NCI-H82 (cell line): ENCODE measurements around the gene INAFM2.
A peak's percentile ranks its signal among the peaks of the same experiment; 100 is the strongest.

ENCODE experiments used
- DNase-seq: peaks from one replicate; lab custom pipeline; 2025; lab: John Stamatoyannopoulos, UW

The INAFM2 gene

DNA sequence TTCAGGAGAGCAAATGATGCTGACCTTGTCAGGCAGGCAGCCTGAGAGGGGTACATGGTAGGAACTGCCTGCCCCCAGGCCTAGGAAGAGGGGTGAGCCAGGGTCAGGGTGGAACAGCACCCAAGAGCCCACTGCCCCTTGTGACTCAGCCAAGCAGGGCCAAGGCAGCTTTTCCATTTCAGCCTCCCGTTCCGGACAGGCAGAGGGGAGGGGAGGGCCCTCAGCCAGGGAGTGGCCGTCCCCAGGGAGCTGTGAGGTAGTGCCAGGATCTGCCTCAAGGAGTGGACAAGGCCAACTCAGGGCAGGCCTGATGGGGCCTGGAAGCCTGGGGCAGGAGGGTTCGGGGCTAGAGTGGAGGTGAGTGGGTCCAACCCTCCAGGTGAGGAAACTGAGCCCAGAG is 35.5 kb upstream of the INAFM2 start:
- no peak for DNase-seq

DNA sequence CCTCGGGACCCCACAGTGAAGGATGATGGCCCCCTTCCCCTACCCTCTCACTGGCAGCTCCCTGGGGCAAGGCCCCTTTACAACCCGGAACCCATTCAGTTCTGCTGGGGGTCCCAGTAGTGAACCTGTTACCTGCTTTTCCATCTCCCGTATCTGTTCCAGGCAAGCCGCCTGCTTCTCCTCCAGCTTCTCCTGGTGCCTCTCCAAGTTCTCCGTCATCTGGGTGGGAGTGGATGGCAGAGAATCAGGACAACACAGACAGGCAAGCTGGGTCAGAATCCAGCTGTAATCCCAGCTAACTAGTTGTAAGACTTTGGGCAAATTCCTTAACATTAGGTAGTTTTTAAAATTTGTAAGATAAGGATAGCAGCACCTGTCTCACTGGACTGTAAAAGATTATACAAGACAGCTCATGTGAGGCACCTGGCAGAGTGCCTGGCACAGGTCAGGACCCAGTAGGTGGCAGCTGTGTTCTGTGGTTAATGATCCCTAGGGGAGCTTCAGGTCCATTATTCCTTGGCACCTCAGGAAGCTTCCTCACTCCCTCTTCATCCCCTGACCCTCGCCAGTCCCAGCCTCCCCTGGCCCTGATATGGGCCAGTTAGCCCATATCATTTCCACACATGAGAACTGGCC is 34.2 kb upstream of the INAFM2 start:
- DNase-seq = no peak

DNA sequence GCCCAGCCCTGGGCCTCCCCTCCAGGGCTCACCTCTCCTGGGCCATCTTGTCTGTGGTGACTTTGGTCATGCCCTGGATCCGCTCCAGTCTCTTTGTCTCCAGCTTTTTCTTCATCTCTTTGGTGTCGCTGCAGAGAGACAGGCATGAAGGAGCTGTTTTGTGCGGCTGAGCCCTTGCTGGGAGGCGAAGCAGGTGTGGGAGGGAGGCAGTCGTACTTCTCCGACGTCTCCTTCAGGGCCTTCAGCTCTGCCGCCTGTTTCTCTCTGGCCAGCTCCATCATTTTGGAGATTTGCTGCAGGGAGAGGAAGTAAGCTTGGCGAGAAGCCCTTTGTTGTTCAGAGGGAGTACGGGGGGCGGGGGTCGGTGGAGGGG is 33.0 kb upstream of the INAFM2 start:
- no peak for DNase-seq

DNA sequence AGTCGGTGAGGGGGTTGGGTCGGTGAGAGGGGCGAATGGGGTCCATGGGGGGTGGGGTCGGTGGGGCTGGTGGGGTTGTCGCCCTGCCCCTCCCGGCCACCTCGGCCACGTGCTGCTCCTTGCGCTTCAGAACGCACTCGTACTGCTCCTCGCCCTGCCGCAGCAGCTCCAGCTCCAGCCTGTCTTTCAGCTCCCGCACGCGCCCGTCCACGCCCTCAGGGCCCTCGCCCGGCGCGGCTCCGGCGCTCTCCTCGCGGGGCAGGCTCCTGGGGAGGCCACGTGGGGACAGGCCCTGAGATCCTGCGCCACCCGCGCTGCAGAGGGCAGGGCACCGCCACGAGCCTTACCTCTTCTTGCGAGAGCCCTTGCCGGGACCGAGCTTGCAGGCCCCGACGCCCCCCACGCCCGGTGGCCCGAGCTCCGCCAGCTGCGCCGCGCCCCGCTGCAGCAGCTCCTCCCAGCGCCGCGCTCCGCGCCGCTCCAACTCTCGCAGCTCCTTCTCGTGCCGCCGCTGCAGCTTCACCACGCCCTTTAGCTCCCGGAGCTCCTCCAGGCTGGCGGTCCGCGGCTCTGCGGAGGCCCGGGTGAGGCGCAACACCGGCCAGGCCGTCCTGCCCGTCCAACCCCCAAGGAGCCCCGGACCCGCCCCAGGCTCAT is 32.4 kb upstream of the INAFM2 start:
- DNase-seq = peak; percentile 69

DNA sequence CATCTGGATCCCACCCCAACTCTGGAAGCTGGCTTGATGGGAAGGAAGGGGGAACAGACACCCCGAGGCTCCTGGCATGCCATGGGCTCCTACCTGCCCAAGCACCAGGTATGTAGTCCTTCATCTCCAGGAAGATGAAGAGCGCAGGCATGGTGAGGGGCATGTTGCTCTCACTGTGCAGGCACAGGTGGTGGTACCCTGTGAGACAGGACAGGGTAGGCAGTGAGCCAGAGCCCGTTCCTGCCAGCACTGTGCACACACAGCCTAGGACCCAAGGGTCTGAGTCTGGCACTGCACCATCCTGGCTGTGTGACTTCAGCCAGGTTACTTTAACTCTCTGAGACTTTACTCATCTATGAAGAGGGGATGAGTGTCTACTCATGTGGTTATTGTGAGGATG is 31.2 kb upstream of the INAFM2 start:
- DNase-seq = no peak

DNA sequence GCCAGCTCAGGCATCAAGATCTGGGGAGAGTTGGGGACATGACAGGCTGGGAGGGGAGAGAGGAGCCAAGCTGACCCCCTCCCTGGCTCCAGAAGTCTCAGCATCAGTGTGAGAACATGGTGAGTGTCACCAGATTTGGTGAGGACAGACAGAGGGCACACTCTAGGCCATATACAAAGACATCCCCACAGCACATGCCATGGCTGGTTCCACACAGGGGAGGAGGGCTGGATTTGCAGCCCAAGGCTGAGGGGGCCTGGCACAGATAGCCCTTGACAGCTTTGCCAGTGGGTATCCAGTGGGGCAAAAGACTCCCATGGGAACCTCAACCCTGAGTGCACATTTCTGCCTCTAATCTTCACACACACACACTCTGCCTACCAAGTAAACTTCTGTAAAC is 30.5 kb upstream of the INAFM2 start:
- DNase-seq = no peak

DNA sequence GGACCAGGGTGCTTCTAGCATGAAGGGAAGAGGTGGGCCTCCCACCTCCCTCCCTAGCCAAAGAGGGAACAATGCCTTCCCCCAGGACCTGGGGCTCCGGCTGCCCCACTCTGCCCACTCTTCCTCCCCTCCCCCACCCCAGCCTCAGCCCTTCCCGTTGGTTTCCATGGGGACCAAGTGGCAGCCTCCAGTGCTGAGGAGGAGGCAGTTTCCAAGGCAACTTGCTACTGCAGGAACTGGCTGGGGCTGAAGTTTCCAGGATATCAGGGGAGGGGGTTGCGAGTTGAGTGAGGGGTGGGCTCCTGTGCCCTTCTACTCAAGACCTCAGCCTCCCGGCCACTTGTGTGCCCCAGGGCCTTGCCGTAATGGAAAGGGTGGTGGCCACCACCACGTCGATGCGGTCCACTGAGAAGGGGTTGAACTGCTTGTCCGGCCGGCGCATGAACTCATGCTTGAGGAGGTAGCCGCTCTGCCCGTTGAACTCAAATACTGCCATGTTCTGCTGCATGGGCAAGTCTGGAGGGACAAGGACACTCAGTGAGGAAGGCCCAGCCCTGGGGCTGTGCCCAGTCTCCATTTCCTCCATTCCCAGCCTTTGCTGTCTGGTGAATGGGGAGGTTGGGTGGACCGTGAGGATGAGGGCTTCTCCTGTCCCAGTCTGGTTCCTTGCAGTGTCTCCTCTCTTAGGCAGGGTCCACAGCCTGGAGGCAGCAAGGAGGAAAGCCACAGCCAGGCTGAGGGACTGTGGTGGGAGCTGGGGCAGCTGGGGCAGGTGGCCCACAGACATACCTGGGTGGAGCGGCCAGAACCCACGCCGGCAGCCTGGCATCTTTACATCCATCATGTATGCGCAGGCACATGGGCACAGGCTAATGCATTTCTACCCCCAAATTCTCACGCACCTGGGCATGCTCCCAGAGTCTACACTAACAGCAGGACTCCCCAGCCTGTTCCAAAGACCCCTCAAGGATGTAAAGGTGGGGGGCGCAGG is 29.3 kb upstream of the INAFM2 start:
- no peak for DNase-seq

DNA sequence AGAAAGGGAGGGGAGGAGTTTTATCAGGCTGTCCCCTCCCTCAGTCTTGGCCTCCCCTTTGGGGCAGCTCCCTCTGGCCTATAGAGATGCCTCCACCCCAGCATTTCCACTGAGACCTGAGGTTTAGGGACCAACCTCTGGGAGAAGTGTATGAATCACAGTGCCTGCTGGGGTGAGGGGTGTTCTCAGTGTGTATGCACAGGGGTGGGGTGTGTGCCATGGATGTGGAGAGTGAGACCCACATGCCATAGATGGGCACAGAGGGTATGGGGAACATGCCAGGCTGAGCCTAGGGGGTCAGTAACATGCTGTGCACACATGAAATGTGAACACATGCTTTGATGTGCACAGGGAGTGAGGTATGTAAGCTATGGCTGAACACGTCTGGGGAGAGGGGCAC is 28.2 kb upstream of the INAFM2 start:
- no peak for DNase-seq

DNA sequence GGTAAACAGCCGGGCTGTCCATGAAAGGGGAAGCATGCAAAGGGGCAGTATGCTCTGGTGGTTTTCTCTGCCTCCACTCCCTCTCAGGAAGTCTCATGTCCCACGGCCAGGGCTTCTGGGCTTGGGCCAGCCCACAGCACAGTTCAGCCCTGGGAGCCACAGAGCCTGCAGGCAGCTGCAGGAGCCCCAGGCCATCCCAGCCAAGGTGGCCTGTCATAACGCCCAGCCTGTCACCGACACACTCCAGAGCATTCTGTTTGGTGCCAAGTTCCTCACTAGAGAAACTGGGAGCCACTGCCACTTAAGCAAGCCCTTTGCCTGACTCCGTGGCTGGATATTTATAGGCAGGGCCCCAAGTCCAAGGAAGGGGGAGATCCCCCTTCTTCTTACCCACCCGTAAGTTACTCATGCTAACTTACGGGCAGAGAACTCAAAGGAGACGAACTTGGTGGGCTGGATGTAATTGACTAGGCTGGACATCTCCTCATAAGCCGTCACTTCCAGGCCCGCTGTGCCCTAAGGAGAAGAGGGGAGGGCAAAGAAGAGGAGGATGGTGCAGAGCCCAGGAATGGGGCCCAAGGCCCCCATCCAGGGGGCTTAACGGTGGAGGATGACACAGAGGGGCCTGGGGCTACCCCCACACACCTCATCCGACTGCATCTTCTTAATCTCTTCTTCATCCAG is 27.5 kb upstream of the INAFM2 start:
- peak; percentile 16 for DNase-seq

DNA sequence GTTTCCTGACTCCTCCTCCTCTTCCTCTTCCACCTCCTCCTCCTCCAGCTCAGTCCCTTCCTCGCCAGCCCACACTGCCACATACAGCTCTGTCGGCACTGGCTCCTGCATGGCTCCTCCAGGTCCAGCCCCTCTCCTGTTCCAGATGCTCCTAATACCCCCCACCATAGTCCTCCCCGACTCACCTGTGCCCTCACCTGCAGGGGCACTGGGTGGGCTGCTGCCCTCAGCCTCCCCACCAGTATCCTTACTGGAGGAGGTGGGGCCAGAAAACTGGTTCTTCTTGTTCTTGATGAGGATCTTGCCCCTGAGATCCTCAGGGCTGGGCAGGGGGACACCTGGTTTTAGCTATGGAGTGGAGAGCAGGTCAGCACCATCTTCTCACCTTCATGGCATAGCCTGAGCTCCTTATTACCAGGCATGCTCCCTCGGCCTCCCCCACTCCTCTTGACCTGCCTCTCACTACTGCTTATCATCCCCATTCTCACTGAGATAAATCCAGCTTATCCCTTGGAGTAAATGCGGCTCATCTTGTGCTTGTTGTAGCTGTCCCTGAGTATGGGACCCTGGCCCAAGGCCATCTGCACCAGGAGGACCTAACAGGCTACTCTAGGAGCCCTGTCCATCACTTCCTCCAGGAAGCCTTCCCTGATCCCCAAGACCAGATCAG is 26.8 kb upstream of the INAFM2 start:
- DNase-seq = peak; percentile 74

DNA sequence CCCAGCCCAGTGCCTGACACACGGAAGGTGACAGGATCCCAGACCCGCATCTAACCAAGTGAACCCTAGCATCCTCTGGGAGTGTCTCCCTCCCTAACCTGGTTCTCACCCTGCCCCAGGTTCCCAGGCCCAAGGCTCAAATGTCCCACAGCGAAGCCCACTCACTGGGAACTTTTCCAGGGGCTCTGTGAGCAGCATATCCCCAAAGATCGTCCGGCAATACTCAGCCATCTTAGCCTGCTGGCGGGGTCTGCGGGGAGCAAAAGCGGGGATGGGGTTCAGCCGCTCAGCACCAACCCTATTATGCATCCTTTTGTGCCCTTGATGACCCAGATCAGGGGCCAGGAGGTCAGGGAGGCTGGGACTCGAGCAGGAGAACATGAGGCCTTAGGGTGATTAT is 26.1 kb upstream of the INAFM2 start:
- DNase-seq = no peak

DNA sequence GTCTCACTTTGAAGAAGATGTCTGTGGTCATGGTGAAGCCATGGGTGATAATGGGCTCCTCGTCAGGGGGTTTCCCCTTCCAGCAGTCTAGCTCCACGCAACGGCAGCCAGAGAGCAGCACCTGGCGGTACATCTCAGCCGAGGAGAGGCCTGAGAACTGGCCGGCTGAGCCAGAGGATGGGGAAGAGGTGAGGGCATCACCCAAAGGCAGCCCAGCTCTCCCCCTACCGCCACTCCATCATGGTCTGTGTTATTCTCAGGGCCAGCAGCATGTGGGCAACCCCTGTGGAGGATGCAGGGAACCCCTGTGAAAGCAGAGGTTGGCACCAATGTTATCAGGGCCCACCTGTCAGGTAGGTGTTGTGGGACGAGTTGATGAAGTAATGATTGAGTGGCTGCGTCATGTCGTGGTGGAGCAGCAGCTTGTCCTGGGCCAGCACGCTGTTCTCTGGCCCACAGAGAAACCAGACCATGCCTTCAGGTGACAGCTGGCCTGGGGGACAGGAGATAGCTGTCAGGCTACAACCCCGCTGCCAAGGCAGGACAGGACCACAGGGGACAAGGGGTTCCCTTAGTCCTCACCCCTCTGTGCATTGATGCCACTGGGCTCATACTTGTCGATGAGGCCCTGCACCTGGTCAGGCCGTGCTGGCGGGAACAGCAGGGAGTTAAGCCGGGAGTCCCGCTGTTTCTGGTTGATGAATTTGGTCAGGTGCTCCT is 25.1 kb upstream of the INAFM2 start:
- no peak for DNase-seq

DNA sequence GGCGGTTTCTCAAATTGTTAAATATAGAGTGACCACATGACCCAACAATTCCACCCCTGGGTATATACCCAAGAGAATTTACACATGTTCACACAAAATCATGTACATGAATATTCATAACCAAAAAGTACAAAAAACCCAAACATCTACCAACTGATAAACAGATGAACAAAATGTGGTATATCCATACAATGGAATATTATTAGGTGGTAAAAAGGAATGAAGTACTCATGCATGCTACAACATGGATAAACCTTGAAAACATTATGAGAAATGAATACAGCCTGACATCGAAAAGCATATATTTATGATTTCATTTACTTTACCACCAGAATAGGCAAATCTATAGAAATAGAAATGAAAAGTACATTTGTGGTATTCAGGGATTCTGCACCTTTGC is 23.1 kb upstream of the INAFM2 start:
- DNase-seq = no peak

DNA sequence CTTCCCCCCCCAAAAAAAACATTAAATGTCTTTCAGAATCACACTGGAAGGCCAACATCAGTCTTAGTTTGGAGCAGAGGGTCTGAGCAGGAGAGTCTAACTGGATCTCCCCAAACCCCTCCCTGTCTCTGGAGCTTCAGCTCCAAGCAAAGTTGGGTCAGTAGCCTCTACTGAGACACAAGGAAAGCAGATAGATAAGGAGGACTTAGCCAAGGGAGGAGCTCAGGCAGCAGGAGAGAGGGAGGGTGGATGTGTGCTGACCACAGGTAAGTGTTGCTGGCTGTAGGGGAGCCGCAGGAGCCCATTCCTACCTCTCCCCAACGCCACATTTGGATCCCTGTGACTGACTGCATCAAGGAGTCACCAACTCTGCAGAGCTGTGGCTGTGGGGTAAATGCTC is 22.7 kb upstream of the INAFM2 start:
- no peak for DNase-seq

DNA sequence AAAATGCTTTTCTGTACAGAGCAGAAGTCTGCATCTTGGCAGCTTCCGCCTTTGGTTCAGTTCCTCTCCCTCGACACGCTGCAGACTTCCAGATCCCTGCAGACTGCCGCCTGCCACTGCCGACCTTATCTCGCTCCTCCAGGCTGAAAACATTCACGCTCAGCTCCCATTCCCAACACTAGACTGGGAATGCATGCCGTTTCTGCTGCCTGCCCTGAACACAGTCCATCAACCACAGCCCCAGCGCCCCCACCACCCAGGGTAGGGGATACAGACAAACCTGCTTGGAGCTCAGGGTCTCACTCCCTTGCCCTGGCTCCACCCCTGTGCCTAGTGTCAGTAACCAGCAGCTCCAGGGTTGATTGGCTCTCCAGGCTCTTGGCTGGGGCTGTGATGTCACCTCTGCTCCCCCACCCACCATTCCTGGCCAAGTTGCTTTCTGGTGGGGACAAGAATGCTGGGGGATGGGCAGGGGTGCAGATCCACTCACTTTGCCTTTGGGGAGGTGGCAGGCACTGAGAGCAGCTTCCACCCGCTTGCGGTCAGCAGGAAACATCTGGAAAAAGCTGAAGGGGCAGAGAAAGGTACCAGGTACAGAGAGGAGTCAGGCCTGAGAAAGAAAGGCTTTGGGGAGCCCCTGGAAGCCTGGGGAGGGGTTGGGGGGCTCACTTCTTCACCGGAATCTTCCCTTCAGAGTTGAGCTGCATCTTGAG is 21.9 kb upstream of the INAFM2 start:
- no peak for DNase-seq

DNA sequence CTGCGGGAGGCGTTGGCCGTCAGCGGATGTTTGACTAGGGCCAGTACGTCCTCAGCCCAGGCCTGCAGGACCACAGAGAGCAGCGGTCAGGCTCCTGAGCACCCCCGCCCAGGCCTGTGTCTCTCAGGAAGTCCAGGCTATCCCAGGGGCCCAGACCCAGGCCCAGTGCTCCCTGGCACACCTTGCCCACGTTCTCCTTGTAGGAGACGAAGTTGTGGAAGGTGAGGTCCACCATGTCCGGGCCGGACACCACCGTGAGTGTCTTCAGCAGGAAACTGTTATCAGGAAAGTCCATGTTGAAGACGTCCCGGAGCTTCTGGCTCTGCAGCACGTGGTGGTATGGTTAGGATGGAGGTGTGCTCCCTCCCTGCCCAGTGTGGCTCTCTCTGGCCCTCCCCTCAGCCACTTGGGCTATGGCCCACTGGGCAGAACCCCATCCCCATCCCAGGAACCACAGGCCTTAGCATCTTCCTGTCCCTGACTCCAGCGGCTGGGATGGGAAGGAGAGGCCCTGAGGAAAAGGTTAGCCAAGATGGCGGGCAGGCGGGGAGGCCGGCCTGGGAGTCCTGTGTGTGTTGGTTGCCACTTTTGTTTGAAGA is 21.1 kb upstream of the INAFM2 start:
- no peak for DNase-seq

DNA sequence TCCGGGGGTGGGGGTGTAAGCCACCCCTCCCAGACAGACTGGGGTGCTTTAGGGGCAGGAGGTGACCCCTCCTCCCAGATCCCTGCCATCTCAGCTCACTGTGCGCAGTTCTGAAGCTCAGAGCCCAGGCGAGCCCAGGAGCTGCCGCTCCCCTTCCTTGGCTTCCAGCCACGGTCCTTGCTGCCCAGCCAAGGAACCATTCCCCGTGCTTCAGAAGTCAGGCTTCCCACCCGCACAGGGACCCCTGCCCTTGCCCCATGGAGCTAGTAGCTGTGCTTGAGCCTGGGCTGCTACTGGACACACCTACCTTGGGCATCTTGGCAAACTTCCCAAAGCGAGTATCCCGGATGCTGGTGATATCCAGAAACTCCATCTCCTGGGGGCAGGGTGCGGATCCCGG is 20.5 kb upstream of the INAFM2 start:
- no peak for DNase-seq

DNA sequence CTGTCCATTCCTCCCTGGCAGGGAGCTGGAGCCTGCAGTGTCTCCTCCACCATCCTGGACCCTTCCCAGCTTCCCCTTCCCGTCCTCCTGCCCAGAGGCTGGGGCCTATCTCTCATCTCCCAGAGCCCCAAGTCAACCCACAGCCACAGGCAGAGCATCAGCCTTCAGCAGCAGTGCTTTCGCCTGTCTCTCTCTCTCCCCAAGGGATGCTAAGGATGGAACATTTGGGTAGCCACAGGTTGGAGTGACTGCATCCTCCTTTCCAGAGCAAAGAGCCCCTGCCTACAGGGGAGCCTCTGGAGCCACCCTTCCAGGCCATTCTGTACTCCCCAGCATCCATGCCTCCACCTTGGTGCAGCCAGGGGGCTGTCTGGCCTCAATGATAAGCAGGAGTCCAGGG is 19.9 kb upstream of the INAFM2 start:
- no peak for DNase-seq

DNA sequence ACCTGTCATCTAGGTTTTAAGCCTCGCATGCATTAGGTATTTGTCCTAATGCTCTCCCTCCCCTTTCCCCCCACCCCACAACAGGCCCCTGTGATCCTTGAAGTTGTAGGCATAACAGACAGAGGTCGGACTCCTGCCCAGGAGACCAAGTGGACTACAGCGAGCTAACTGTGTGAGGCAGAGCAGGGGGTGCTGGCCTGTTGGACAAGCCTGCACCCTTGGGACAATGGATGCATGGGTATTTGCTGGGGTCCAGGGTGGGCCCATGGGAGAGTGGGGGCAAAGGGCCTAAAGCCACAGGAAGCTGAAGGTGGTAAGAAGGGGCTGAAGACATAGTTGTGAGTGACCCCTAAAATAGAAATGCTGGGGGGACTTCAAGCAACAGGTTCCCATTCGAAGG is 18.2 kb upstream of the INAFM2 start:
- no peak for DNase-seq

DNA sequence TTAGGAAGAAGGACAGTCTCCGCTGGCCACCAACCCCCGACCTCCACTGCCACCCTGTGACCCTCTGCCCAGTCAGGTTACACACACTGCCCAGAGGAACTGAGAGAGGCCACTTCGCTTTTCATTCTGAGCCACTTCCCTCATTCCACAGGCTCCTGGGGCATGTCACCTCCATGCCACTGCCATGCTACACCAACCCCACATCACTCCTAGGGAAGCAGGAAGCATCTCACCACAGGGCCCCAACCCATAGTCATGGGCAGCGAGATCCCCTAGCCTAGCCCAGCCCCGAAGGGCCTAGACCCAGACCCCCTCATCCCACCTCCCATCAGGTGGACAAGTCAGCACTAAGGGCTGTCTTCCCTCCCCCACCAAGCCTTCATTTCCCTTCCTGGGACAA is 17.1 kb upstream of the INAFM2 start:
- DNase-seq = no peak
